ENCODE measurements around the gene MAP3K12.
"Not testable (repeated sequence)": the region's sequence is repeated elsewhere in the genome, so short reads cannot be mapped to it uniquely, and the experiment has no call there.

The MAP3K12 gene

GRCh38 chr12:53466640-53467039 is 32.6 kb downstream of the MAP3K12 start:
- DNase-seq: no peak

- DNase-seq: no peak
These were observed 33.6 kb downstream of the MAP3K12 start for GRCh38 chr12:53465679-53466078.

GRCh38 chr12:53464685-53465418 is 34.4 kb downstream of the MAP3K12 start:
- no peak for DNase-seq

GRCh38 chr12:53463802-53464560 is 35.3 kb downstream of the MAP3K12 start:
- no peak for DNase-seq

- no peak for DNase-seq
These were observed 36.3 kb downstream of the MAP3K12 start for GRCh38 chr12:53462935-53463334.

- no peak for DNase-seq
These were observed 37.7 kb downstream of the MAP3K12 start for GRCh38 chr12:53461591-53461990.

- DNase-seq: no peak
These were observed 38.2 kb downstream of the MAP3K12 start for GRCh38 chr12:53461059-53461458.

- DNase-seq: no peak
These were observed 40.2 kb downstream of the MAP3K12 start for GRCh38 chr12:53459097-53459496.

GRCh38 chr12:53456654-53457366 is 42.4 kb downstream of the MAP3K12 start:
- DNase-seq: no peak

GRCh38 chr12:53454707-53455106 is 44.6 kb downstream of the MAP3K12 start:
- no peak for DNase-seq

- DNase-seq: no peak
These were observed 45.2 kb downstream of the MAP3K12 start for GRCh38 chr12:53453953-53454640.

- DNase-seq: peak; percentile 87
These were observed 46.8 kb downstream of the MAP3K12 start for GRCh38 chr12:53452159-53453077.

- peak; percentile 100 for DNase-seq
These were observed 47.5 kb downstream of the MAP3K12 start, which contains the start of gene PCBP2 for GRCh38 chr12:53451661-53452158. PCBP2 (plus strand) TSS chr12:53452102; CDS start chr12:53454801, 2,699 bp downstream.

- DNase-seq: no peak
These were observed 48.3 kb downstream of the MAP3K12 start for GRCh38 chr12:53450936-53451335.

- not testable (repeated sequence) for DNase-seq
These were observed 54.5 kb downstream of the MAP3K12 start for GRCh38 chr12:53444593-53445325.

GRCh38 chr12:53443955-53444354 is 55.3 kb downstream of the MAP3K12 start:
- DNase-seq: no peak

- DNase-seq: peak; percentile 100
These were observed 58.0 kb downstream of the MAP3K12 start, which contains the start of gene PRR13 for GRCh38 chr12:53441040-53441833. PRR13 (plus strand) TSS chr12:53441734; CDS start chr12:53442715, 981 bp downstream.

GRCh38 chr12:53439582-53439981 is 59.7 kb downstream of the MAP3K12 start:
- not testable (repeated sequence) for DNase-seq

GRCh38 chr12:53435326-53435725 is 63.9 kb downstream of the MAP3K12 start:
- DNase-seq: not testable (repeated sequence)

- no peak for DNase-seq
These were observed 68.1 kb downstream of the MAP3K12 start for GRCh38 chr12:53431187-53431586.
